ENCODE measurements around the gene RAP1GDS1. TPM values are rescaled to one million over a fixed set of nuclear protein-coding genes. Genes with fewer than 3 reads are reported as not detected.

RAP1GDS1 gene
- total RNA-seq, 2 experiments from 2014 or later = 22.3 to 25.2 TPM

DNA sequence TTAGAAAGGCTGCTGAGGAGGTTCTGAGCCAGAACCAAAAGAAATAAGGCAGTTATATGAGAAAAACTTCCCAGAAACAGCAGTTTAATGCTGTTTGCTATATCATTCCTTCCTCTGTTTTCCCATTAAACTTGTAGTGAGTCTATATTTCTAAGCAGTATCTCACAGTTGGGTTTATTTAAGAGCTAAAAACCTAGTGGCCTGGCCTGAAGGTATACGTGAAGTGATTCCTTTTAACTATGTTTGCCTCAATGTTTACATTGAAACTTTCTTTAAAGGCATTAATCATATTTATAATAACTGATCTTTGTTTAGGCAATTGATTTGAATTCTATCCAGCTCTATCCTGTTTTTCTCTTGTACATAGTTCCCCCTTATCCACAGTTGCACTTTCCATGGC is 19.1 kb upstream of the RAP1GDS1 start:
- H3K36me3 ChIP-seq (ENCODE audit: insufficient read depth, low read length) = no peaks in the 10 kb centered on the region
- H3K27ac ChIP-seq (ENCODE audit: low read depth in 1 of 2, low read length in 2 of 2) = no peak overlapping the region
- no peaks in the 10 kb centered on the region for H3K4me1 ChIP-seq (ENCODE audit: insufficient read depth, low read length)
- ChIA-PET CTCF (no interaction called here), POLR2A (no interaction called here)
- Mint-ChIP-seq H3K36me3 (ENCODE audit: low read depth) (no peaks in the 10 kb centered on the region), H3K9me3 (no peaks in the 10 kb centered on the region), H3K4me1 (ENCODE audit: low read depth) (no peaks in the 10 kb centered on the region), H3K27me3 (peaks cover 8% of the 10 kb centered on the region), H3K4me3 (no peak overlapping the region), H3K27ac (no peak overlapping the region)
- no peaks in the 10 kb centered on the region for H3K9me3 ChIP-seq (ENCODE audit: control insufficient read depth in 1 of 2, insufficient read depth in 1 of 2, low read length in 2 of 2)
- H3K4me3 ChIP-seq (ENCODE audit: low read length) = no peak overlapping the region
- intact Hi-C loops (cut with DNase I, micrococcal nuclease) = no loop called here
- DNase-seq (no peak), ATAC-seq (ENCODE audit: poor library complexity) (no peak)
- peaks cover 0 to 4% of the 10 kb centered on the region in 2 experiments for H3K27me3 ChIP-seq (ENCODE audit: control insufficient read depth in 1 of 2, insufficient read depth in 2 of 2, low read length in 2 of 2)
- TF ChIP-seq CTCF (IDR thresholded peaks at IDR 0.05) = no peak

GRCh38 chr4:98242538-98242937 is 18.6 kb upstream of the RAP1GDS1 start:
- no peak overlapping the region for H3K27ac ChIP-seq (ENCODE audit: low read depth in 1 of 2, low read length in 2 of 2)
- CTCF ChIA-PET = no interaction called here
- no peaks in the 10 kb centered on the region for H3K9me3 Mint-ChIP-seq
- peaks cover 8% of the 10 kb centered on the region for H3K27me3 Mint-ChIP-seq
- H3K36me3 Mint-ChIP-seq (ENCODE audit: low read depth) = no peaks in the 10 kb centered on the region
- POLR2A ChIA-PET = no interaction called here
- H3K36me3 ChIP-seq (ENCODE audit: insufficient read depth, low read length) = no peaks in the 10 kb centered on the region
- H3K4me3 ChIP-seq (ENCODE audit: low read length) = no peak overlapping the region
- no peaks in the 10 kb centered on the region for H3K4me1 Mint-ChIP-seq (ENCODE audit: low read depth)
- intact Hi-C loops (cut with DNase I, micrococcal nuclease) = no loop called here
- H3K4me3 Mint-ChIP-seq = no peak overlapping the region
- no peak for ATAC-seq (ENCODE audit: poor library complexity)
- no peaks in the 10 kb centered on the region for H3K9me3 ChIP-seq (ENCODE audit: control insufficient read depth in 1 of 2, insufficient read depth in 1 of 2, low read length in 2 of 2)
- no peak for DNase-seq
- no peak for TF ChIP-seq CTCF (IDR thresholded peaks at IDR 0.05)
- H3K27ac Mint-ChIP-seq = no peak overlapping the region
- peaks cover 0 to 4% of the 10 kb centered on the region in 2 experiments for H3K27me3 ChIP-seq (ENCODE audit: control insufficient read depth in 1 of 2, insufficient read depth in 2 of 2, low read length in 2 of 2)
- no peaks in the 10 kb centered on the region for H3K4me1 ChIP-seq (ENCODE audit: insufficient read depth, low read length)

- no peak overlapping the region for H3K27ac ChIP-seq (ENCODE audit: low read depth in 1 of 2, low read length in 2 of 2)
- Mint-ChIP-seq H3K36me3 (ENCODE audit: low read depth) (no peaks in the 10 kb centered on the region), H3K27me3 (peaks cover 8% of the 10 kb centered on the region), H3K4me3 (no peak overlapping the region), H3K4me1 (ENCODE audit: low read depth) (no peaks in the 10 kb centered on the region), H3K27ac (no peak overlapping the region), H3K9me3 (no peaks in the 10 kb centered on the region)
- H3K27me3 ChIP-seq (ENCODE audit: control insufficient read depth in 1 of 2, insufficient read depth in 2 of 2, low read length in 2 of 2) = peaks cover 0 to 4% of the 10 kb centered on the region in 2 experiments
- H3K4me3 ChIP-seq (ENCODE audit: low read length) = no peak overlapping the region
- DNase-seq (no peak), ATAC-seq (ENCODE audit: poor library complexity) (no peak)
- H3K4me1 ChIP-seq (ENCODE audit: insufficient read depth, low read length) = no peaks in the 10 kb centered on the region
- TF ChIP-seq CTCF (IDR thresholded peaks at IDR 0.05) = no peak
- no peaks in the 10 kb centered on the region for H3K36me3 ChIP-seq (ENCODE audit: insufficient read depth, low read length)
- ChIA-PET CTCF (no interaction called here), POLR2A (no interaction called here)
- intact Hi-C loops (cut with DNase I, micrococcal nuclease) = no loop called here
- H3K9me3 ChIP-seq (ENCODE audit: control insufficient read depth in 1 of 2, insufficient read depth in 1 of 2, low read length in 2 of 2) = no peaks in the 10 kb centered on the region
Observed at GRCh38 chr4:98245226-98245625, 16.0 kb upstream of the RAP1GDS1 start.

Measured in CD4-positive, alpha-beta T cell (primary cell).